ENCODE data around the gene FCMR.
A peak's percentile ranks its signal among the peaks of the same experiment; 100 is the strongest.

DNA sequence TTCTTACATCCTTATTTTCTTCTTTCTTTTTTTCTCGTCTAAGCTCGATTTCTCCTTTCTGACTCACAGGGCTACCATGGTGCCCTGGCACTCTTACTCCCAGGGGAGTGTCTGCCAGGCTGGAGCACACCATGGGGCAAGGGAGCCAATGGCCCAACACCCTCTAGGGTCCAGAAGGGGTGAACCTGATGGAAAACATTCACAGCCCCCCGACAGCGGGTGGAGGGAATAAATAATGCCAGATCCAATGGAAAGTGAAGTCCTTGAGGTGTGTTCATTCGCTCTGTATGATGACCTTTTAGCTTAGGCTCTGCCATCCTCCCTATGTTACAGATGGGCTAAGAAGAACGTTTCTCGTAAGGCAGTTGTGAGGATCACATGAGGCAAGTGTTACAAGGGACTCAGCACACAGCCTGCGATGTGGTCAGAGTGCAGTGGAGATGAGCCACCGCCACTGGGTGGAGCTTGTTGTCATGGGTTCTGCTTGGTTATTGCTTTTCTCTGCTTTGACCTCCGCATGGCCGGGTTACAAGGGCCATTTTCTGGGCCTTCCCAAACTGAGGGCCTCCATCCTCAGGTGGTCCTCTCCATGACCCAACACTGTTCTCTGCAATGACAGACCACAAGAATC, 3.5 kb upstream of the FCMR start:
- TF ChIP-seq, protein P1, sequence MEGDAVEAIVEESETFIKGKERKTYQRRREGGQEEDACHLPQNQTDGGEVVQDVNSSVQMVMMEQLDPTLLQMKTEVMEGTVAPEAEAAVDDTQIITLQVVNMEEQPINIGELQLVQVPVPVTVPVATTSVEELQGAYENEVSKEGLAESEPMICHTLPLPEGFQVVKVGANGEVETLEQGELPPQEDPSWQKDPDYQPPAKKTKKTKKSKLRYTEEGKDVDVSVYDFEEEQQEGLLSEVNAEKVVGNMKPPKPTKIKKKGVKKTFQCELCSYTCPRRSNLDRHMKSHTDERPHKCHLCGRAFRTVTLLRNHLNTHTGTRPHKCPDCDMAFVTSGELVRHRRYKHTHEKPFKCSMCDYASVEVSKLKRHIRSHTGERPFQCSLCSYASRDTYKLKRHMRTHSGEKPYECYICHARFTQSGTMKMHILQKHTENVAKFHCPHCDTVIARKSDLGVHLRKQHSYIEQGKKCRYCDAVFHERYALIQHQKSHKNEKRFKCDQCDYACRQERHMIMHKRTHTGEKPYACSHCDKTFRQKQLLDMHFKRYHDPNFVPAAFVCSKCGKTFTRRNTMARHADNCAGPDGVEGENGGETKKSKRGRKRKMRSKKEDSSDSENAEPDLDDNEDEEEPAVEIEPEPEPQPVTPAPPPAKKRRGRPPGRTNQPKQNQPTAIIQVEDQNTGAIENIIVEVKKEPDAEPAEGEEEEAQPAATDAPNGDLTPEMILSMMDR (conservative IDR thresholded peaks at IDR 0.05; ENCODE audit: low read length), result peak; percentile 41; the same call in 1 of the 2 replicates
- no peak for TF ChIP-seq EZH2phosphoT487 (IDR thresholded peaks at IDR 0.05; ENCODE audit: borderline replicate concordance)

All from Loucy (cell line).